CD14-positive monocyte (primary cell): ENCODE results near the gene SLX9. TPM values are rescaled to one million over a fixed set of nuclear protein-coding genes. Genes with fewer than 3 reads are reported as not detected.

Experiments used
- DNase-seq, 3 donors: peaks; one replicate each; pipeline ENCODE4 v3.0.0-alpha.2; 2011 to 2022
- H2AFZ ChIP-seq: 2 replicates; pipeline ENCODE4 v1.6.0; 2012; ENCODE audit warnings: mild to moderate bottlenecking, low read depth, low read length, inconsistent platforms; ENCODE audit not compliant: insufficient read depth, poor library complexity, severe bottlenecking
- H3K27ac ChIP-seq, 2 donors: 1 replicate in 1 of 2; 2 replicates in 1 of 2; pipeline ENCODE4 v1.5.1; 2012 to 2013; ENCODE audit warnings: low read length in 2 of 2, control low read depth in 1 of 2, inconsistent platforms in 1 of 2, low read depth in 1 of 2, mild to moderate bottlenecking in 1 of 2
- H3K27me3 ChIP-seq, 2 donors: one replicate each; pipeline versions ENCODE4 v1.6.0 to v1.6.1; 2011 to 2013; ENCODE audit warnings: low read length in 2 of 2; ENCODE audit not compliant: control insufficient read depth in 2 of 2, insufficient read depth in 2 of 2
- H3K36me3 ChIP-seq, 2 donors: replicated peaks in 1 of 2; 1 replicate in 1 of 2; 2 replicates in 1 of 2; pipeline versions ENCODE4 v1.5.1 to v1.6.1; 2012 to 2013; ENCODE audit warnings: low read length in 2 of 2, control low read depth in 1 of 2, inconsistent platforms in 1 of 2, mild to moderate bottlenecking in 1 of 2; ENCODE audit not compliant: insufficient read depth in 2 of 2, control insufficient read depth in 1 of 2
- H3K4me1 ChIP-seq, 2 donors: 1 replicate in 1 of 2; 2 replicates in 1 of 2; pipeline versions ENCODE4 v1.5.1 to v1.6.1; 2012 to 2013; ENCODE audit warnings: low read length in 2 of 2, control low read depth in 1 of 2, inconsistent platforms in 1 of 2, mild to moderate bottlenecking in 1 of 2, moderate library complexity in 1 of 2; ENCODE audit not compliant: insufficient read depth in 2 of 2, control insufficient read depth in 1 of 2
- H3K4me2 ChIP-seq: replicated peaks from 2 replicates; pipeline ENCODE3; 2012; ENCODE audit warnings: low read length, moderate library complexity, mild to moderate bottlenecking; ENCODE audit not compliant: poor library complexity, severe bottlenecking; ENCODE audit errors: extremely low read depth
- H3K4me3 ChIP-seq, 3 experiments: fragments of 200-600 bp in 1 of 3; sonication (generic) in 1 of 3; replicated peaks in 1 of 3; 1 replicate in 2 of 3; 2 replicates in 1 of 3; pipeline ENCODE4 v1.5.1; 2011 to 2013; ENCODE audit warnings: low read length in 3 of 3, mild to moderate bottlenecking in 3 of 3, control low read depth in 2 of 3, low read depth in 2 of 3, inconsistent platforms in 1 of 3, moderate library complexity in 1 of 3
- H3K79me2 ChIP-seq: 2 replicates; pipeline ENCODE4 v1.6.0; 2012; ENCODE audit warnings: mild to moderate bottlenecking, control low read depth, inconsistent platforms, low read length, moderate library complexity; ENCODE audit not compliant: insufficient read depth
- H3K9ac ChIP-seq: 2 replicates; pipeline ENCODE4 v1.6.0; 2017; ENCODE audit warnings: low read length, mild to moderate bottlenecking; ENCODE audit not compliant: insufficient read depth, poor library complexity, severe bottlenecking
- H3K9me3 ChIP-seq, 2 donors: replicated peaks in 1 of 2; 1 replicate in 1 of 2; 2 replicates in 1 of 2; pipeline versions ENCODE4 v1.5.1 to v1.6.1; 2012 to 2013; ENCODE audit warnings: low read length in 2 of 2, control low read depth in 1 of 2; ENCODE audit not compliant: control insufficient read depth in 1 of 2, insufficient read depth in 1 of 2
- H4K20me1 ChIP-seq: 2 replicates; pipeline ENCODE4 v1.6.0; 2012; ENCODE audit warnings: mild to moderate bottlenecking, low read length, control low read depth, moderate library complexity; ENCODE audit not compliant: insufficient read depth
- H3K27ac Mint-ChIP-seq, 7 donors: one replicate each; pipeline ENCODE4 v1.8.0; 2020; ENCODE audit warnings: mild to moderate bottlenecking in 7 of 7, mixed read lengths in 7 of 7, moderate library complexity in 6 of 7, inconsistent platforms in 2 of 7
- H3K27me3 Mint-ChIP-seq, 3 donors: one replicate each; pipeline ENCODE4 v1.8.0; 2021 to 2022; ENCODE audit warnings: low read depth in 3 of 3, mild to moderate bottlenecking in 3 of 3, mixed read lengths in 3 of 3, moderate library complexity in 3 of 3, inconsistent platforms in 1 of 3
- H3K36me3 Mint-ChIP-seq, 2 donors: one replicate each; pipeline ENCODE4 v1.8.0; 2020; ENCODE audit warnings: mixed read lengths in 2 of 2, inconsistent platforms in 1 of 2, mild to moderate bottlenecking in 1 of 2
- H3K4me1 Mint-ChIP-seq: one replicate; pipeline ENCODE4 v1.8.0; 2020; ENCODE audit warnings: mild to moderate bottlenecking, mixed read lengths
- H3K4me3 Mint-ChIP-seq, 2 donors: one replicate each; pipeline ENCODE4 v1.8.0; 2020; ENCODE audit warnings: mild to moderate bottlenecking in 2 of 2, mixed read lengths in 2 of 2, moderate library complexity in 1 of 2
- H3K9me3 Mint-ChIP-seq, 7 donors: one replicate each; pipeline ENCODE4 v1.8.0; 2020 to 2022; ENCODE audit warnings: mixed read lengths in 7 of 7, mild to moderate bottlenecking in 6 of 7, moderate library complexity in 6 of 7, inconsistent platforms in 2 of 7
- WGBS: methylation state at CpG from one replicate; pipeline ENCODE4 v1.1.5; 2013; ENCODE audit warnings: missing lambda C conversion rate; ENCODE audit not compliant: insufficient coverage; 5-methylcytosine and 5-hydroxymethylcytosine counted together
- intact Hi-C, 2 donors: fragments of 100-400 bp; cut with micrococcal nuclease; formaldehyde crosslinking; loops; one replicate each; pipeline versions ENCODE4 v1.15.0 to v1.15.1; 2023
- polyA plus RNA-seq, 3 donors: library from polyadenylated mRNA; depleted of rRNA in 1 of 3; unstranded in 2 of 3; stranded (reverse) in 1 of 3; fragments of 300-500 nt in 2 of 3; fragments of >200 nt in 1 of 3; fragmentation: Illumina TruSeq in 2 of 3; gene quantifications; 1 replicate in 2 of 3; 2 replicates in 1 of 3; pipeline ENCODE4 v1.2.3, GENCODE V29; 2012 to 2021
- TF ChIP-seq, protein P1 (sequence below): fragments of 200-600 bp; IDR thresholded peaks from one replicate; pipeline ENCODE4 v1.8.0; 2022; ENCODE audit warnings: antibody characterized with exemption, mild to moderate bottlenecking

The SLX9 gene
- polyA plus RNA-seq, 3 donors = 7.5 to 9.0 (median 9.0) TPM

DNA sequence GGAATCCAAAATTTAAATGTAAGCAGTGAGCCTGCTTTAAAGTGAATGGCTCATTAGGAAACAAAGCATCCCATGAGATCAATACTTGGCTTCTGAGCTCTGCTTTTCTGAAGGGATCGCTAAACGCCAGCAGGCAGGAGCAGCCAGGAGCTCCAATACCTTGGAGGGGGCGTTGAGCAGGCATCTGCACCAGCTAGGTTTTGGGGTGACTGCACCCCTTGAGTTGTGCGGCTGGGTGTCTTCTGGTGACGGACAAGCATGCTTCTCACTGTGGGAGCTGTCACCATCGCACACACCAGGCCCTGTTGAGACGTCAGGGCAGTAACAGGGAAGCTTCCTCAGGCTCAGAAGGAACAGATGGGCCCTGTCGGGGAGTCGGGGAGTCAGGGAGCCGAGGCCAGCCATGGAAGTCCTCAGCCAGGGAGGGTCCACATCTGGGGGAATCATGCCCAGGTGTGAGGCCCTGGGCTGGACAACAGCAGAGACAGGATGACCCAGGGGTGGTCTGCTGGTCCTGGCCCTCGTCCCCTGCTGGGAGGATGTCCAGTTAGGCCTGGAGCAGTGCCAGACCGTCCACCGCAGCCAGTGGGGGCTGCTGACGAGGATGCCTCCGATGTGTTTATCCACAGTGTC, 76.7 kb downstream of the SLX9 start:
- Mint-ChIP-seq H3K4me3 (peak overlapping the region in 1 of 2 donors; percentile 86), H3K4me1 (peaks cover 5% of the 10 kb centered on the region), H3K27me3 (peaks cover 47 to 75% (median 47%) of the 10 kb centered on the region in 3 donors), H3K36me3 (peaks cover 0 to 6% of the 10 kb centered on the region in 2 donors), H3K9me3 (peaks cover 0 to 11% (median 6%) of the 10 kb centered on the region in 7 donors), H3K27ac (peak overlapping the region in 2 of 7 donors; percentile 36 to 53)
- TF ChIP-seq, protein P1, sequence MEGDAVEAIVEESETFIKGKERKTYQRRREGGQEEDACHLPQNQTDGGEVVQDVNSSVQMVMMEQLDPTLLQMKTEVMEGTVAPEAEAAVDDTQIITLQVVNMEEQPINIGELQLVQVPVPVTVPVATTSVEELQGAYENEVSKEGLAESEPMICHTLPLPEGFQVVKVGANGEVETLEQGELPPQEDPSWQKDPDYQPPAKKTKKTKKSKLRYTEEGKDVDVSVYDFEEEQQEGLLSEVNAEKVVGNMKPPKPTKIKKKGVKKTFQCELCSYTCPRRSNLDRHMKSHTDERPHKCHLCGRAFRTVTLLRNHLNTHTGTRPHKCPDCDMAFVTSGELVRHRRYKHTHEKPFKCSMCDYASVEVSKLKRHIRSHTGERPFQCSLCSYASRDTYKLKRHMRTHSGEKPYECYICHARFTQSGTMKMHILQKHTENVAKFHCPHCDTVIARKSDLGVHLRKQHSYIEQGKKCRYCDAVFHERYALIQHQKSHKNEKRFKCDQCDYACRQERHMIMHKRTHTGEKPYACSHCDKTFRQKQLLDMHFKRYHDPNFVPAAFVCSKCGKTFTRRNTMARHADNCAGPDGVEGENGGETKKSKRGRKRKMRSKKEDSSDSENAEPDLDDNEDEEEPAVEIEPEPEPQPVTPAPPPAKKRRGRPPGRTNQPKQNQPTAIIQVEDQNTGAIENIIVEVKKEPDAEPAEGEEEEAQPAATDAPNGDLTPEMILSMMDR = no peak
- no peak overlapping the region for H3K4me3 ChIP-seq
- peaks cover 0 to 8% of the 10 kb centered on the region in 2 donors for H3K9me3 ChIP-seq
- no peaks in the 10 kb centered on the region for H3K79me2 ChIP-seq
- no peak overlapping the region for H3K27ac ChIP-seq
- no peak overlapping the region for H2AFZ ChIP-seq
- no peak overlapping the region for H3K9ac ChIP-seq
- H3K4me2 ChIP-seq = no peak overlapping the region
- intact Hi-C loops = no loop called here
- no peak for DNase-seq
- H3K36me3 ChIP-seq = no peaks in the 10 kb centered on the region
- 84% methylated on average over 11 of the region's 15 CpGs for WGBS
- H3K4me1 ChIP-seq = peaks cover 0 to 6% of the 10 kb centered on the region in 2 donors
- peaks cover 17 to 47% of the 10 kb centered on the region in 2 donors for H3K27me3 ChIP-seq
- no peaks in the 10 kb centered on the region for H4K20me1 ChIP-seq

DNA sequence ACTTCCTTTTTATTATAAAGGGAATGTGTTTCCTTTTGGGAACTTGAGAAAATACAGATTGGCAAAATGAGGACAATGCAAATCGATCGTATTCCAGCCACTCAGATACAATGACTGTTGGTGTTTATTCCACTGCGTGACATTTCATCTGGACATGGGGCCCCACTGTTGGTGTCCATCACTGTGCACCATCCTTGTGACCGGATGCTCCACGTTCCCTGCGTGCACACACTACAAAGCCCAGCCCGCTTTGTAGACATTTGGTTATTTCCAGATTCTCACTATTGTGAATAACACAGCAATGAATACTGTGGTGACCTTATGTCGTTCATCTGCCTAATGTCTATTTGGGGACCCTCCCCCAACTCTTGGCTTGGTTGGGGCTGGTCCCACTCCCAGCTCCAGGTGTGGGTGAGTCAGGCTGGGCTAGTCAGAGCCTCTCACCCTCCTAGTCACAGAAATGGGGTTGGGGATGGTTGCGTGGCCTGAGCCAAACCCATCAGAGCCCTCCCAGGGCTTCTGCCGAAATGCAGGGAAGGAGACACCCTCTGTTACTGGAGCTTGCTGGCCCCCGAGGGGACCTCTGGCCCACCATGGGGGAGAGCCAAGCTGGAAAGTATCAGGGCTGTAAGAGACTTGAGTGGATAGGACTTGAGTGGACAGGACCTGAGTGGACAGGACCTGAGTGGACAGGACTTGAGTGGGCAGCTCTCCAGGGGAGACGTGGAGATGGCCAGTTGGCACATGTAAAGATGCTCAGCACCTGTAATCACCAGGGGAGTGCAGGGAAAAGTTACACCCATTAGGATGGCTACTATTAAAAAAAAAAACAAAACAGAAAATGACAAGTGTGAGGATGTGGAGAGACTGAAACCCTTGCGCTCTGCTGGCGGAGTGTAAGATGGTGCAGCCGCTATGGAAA, 77.5 kb downstream of the SLX9 start:
- peaks cover 17 to 47% of the 10 kb centered on the region in 2 donors for H3K27me3 ChIP-seq
- WGBS = 98% methylated on average over 12 of the region's 15 CpGs
- no peaks in the 10 kb centered on the region for H4K20me1 ChIP-seq
- H3K27ac Mint-ChIP-seq = no peak overlapping the region
- H3K9ac ChIP-seq = no peak overlapping the region
- no peak for DNase-seq
- H3K9me3 ChIP-seq = peaks cover 0 to 8% of the 10 kb centered on the region in 2 donors
- no peak overlapping the region for H3K4me3 ChIP-seq
- H3K36me3 Mint-ChIP-seq = peaks cover 0 to 6% of the 10 kb centered on the region in 2 donors
- no peak overlapping the region for H3K4me2 ChIP-seq
- TF ChIP-seq, protein P1 = no peak
- H3K4me1 Mint-ChIP-seq = peaks cover 5% of the 10 kb centered on the region
- no peak overlapping the region for H3K27ac ChIP-seq
- intact Hi-C loops = no loop called here
- peaks cover 0 to 11% (median 6%) of the 10 kb centered on the region in 7 donors for H3K9me3 Mint-ChIP-seq
- peaks cover 43 to 77% (median 51%) of the 10 kb centered on the region in 3 donors for H3K27me3 Mint-ChIP-seq
- peak overlapping the region in 1 of 2 donors; percentile 86 for H3K4me3 Mint-ChIP-seq
- no peak overlapping the region for H2AFZ ChIP-seq
- H3K4me1 ChIP-seq = peaks cover 0 to 6% of the 10 kb centered on the region in 2 donors
- H3K79me2 ChIP-seq = no peaks in the 10 kb centered on the region
- no peaks in the 10 kb centered on the region for H3K36me3 ChIP-seq
